GM21717 (cell line): ENCODE results near the gene IGLL1.
"Not testable (repeated sequence)": the region's sequence is repeated elsewhere in the genome, so short reads cannot be mapped to it uniquely, and the experiment has no call there.

ENCODE experiments used
- ATAC-seq: cut with Tn5 transposase; IDR thresholded peaks from one replicate; pipeline ENCODE4 v1.9.1; 2021; ENCODE audit warnings: mild to moderate bottlenecking, moderate library complexity; ENCODE audit not compliant: unreplicated experiment

IGLL1 gene

GRCh38 chr22:23543506-23544000 is 36.5 kb downstream of the IGLL1 start:
- not testable (repeated sequence) for ATAC-seq

GRCh38 chr22:23542933-23543332 is 37.2 kb downstream of the IGLL1 start:
- no peak for ATAC-seq

- not testable (repeated sequence) for ATAC-seq
Observed at GRCh38 chr22:23542391-23542790, 37.7 kb downstream of the IGLL1 start.

GRCh38 chr22:23541849-23542281 is 38.2 kb downstream of the IGLL1 start:
- not testable (repeated sequence) for ATAC-seq

GRCh38 chr22:23540837-23541236 is 39.3 kb downstream of the IGLL1 start:
- ATAC-seq: not testable (repeated sequence)

GRCh38 chr22:23539839-23540198 is 40.3 kb downstream of the IGLL1 start:
- ATAC-seq: not testable (repeated sequence)

GRCh38 chr22:23539135-23539838 is 40.8 kb downstream of the IGLL1 start:
- no peak for ATAC-seq

GRCh38 chr22:23538696-23539030 is 41.4 kb downstream of the IGLL1 start:
- not testable (repeated sequence) for ATAC-seq

GRCh38 chr22:23537830-23538695 is 42.0 kb downstream of the IGLL1 start:
- ATAC-seq: not testable (repeated sequence)

GRCh38 chr22:23537416-23537815 is 42.7 kb downstream of the IGLL1 start:
- ATAC-seq: no peak

GRCh38 chr22:23536821-23537345 is 43.2 kb downstream of the IGLL1 start:
- no peak for ATAC-seq

GRCh38 chr22:23535790-23536661 is 44.1 kb downstream of the IGLL1 start:
- ATAC-seq: not testable (repeated sequence)

GRCh38 chr22:23534851-23535717 is 45.0 kb downstream of the IGLL1 start:
- ATAC-seq: no peak

GRCh38 chr22:23534201-23534850 is 45.8 kb downstream of the IGLL1 start:
- no peak for ATAC-seq

GRCh38 chr22:23533771-23534191 is 46.3 kb downstream of the IGLL1 start:
- no peak for ATAC-seq

- ATAC-seq: no peak
Observed at GRCh38 chr22:23533328-23533762, 46.7 kb downstream of the IGLL1 start.

GRCh38 chr22:23532731-23533130 is 47.4 kb downstream of the IGLL1 start:
- ATAC-seq: no peak

GRCh38 chr22:23531966-23532705 is 48.0 kb downstream of the IGLL1 start:
- ATAC-seq: no peak
